IMR-90 (cell line): Measurements from ENCODE around the gene COMMD1. TPM values are rescaled to one million over a fixed set of nuclear protein-coding genes. Genes with fewer than 3 reads are reported as not detected.

Source experiments
- ATAC-seq: fragments of 200-7000 bp; cut with Tn5 transposase; 2 replicates; pipeline ENCODE4 v1.9.1; 2020; ENCODE audit warnings: low read depth, mild to moderate bottlenecking, moderate library complexity
- BruUV-seq: library from RNA; stranded (reverse); fragments of 400-500 nt; replicated peaks from 2 replicates; lab custom pipeline; 2021; lab: Mats Ljungman, UMichigan
- CTCF ChIA-PET: fragments of 300-600 bp; formaldehyde crosslinking; extraction: SDS; loops from one replicate; lab custom pipeline; 2021; ENCODE audit warnings: antibody characterized with exemption; lab: Yijun Ruan, JAX
- POLR2A ChIA-PET: fragments of 300-600 bp; sonication (Branson Sonifier 250); formaldehyde crosslinking; loops from one replicate; lab custom pipeline; 2022; ENCODE audit warnings: antibody characterized with exemption; ENCODE audit not compliant: unreplicated experiment; lab: Charles Lee
- DNase-seq: peaks from one replicate; pipeline ENCODE4 v3.0.0; 2013
- H2AFZ ChIP-seq: replicated peaks from 2 replicates; pipeline ENCODE3; 2013; ENCODE audit warnings: low read length, mild to moderate bottlenecking; ENCODE audit not compliant: poor library complexity
- H2AK5ac ChIP-seq: 2 replicates; pipeline ENCODE4 v1.6.1; 2013; ENCODE audit warnings: low read depth, low read length, inconsistent platforms
- H2AK9ac ChIP-seq: replicated peaks from 2 replicates; pipeline ENCODE3; 2013; ENCODE audit warnings: mild to moderate bottlenecking, low read depth, low read length, moderate library complexity; ENCODE audit not compliant: poor library complexity
- H2BK120ac ChIP-seq: 2 replicates; pipeline ENCODE4 v1.6.1; 2013; ENCODE audit warnings: low read depth, low read length, inconsistent platforms
- H2BK15ac ChIP-seq: 3 replicates; pipeline ENCODE4 v1.6.1; 2013; ENCODE audit warnings: low read depth, low read length, inconsistent platforms
- H2BK20ac ChIP-seq: 2 replicates; pipeline ENCODE4 v1.6.1; 2013; ENCODE audit warnings: low read depth, mild to moderate bottlenecking, inconsistent platforms, low read length, moderate library complexity
- H2BK5ac ChIP-seq: 2 replicates; pipeline ENCODE4 v1.6.1; 2013; ENCODE audit warnings: mild to moderate bottlenecking, low read depth, low read length, inconsistent platforms; ENCODE audit not compliant: poor library complexity, severe bottlenecking
- H3K14ac ChIP-seq: replicated peaks from 2 replicates; pipeline ENCODE4 v1.6.1; 2013; ENCODE audit warnings: low read depth, low read length, inconsistent platforms
- H3K18ac ChIP-seq: 2 replicates; pipeline ENCODE4 v1.6.1; 2013; ENCODE audit warnings: low read depth, low read length, control low read depth
- H3K23ac ChIP-seq: 2 replicates; pipeline ENCODE4 v1.6.1; 2013; ENCODE audit warnings: low read depth, low read length, inconsistent platforms
- H3K27ac ChIP-seq: 2 replicates; pipeline ENCODE4 v1.5.1; 2013; ENCODE audit warnings: mild to moderate bottlenecking, control low read depth, low read length; ENCODE audit not compliant: insufficient read depth
- H3K27me3 ChIP-seq: 2 replicates; pipeline ENCODE4 v1.6.1; 2013; ENCODE audit warnings: low read length; ENCODE audit not compliant: control insufficient read depth, insufficient read depth
- H3K36me3 ChIP-seq: 2 replicates; pipeline ENCODE4 v1.6.1; 2013; ENCODE audit warnings: low read length, mixed read lengths; ENCODE audit not compliant: control insufficient read depth, insufficient read depth
- H3K4ac ChIP-seq: 2 replicates; pipeline ENCODE4 v1.6.1; 2013; ENCODE audit warnings: low read depth, low read length, inconsistent platforms
- H3K4me1 ChIP-seq: 2 replicates; pipeline ENCODE4 v1.6.1; 2013; ENCODE audit warnings: low read length, mixed read lengths; ENCODE audit not compliant: control insufficient read depth, insufficient read depth
- H3K4me2 ChIP-seq: 2 replicates; pipeline ENCODE4 v1.6.1; 2013; ENCODE audit warnings: low read depth, mild to moderate bottlenecking, control low read depth, low read length, moderate library complexity
- H3K4me3 ChIP-seq: 2 replicates; pipeline ENCODE4 v1.5.1; 2013; ENCODE audit warnings: low read depth, mild to moderate bottlenecking, control low read depth, low read length, moderate library complexity; ENCODE audit not compliant: insufficient read depth
- H3K56ac ChIP-seq: 2 replicates; pipeline ENCODE4 v1.6.1; 2013; ENCODE audit warnings: low read length, inconsistent platforms; ENCODE audit not compliant: insufficient read depth; ENCODE audit errors: extremely low read depth
- H3K79me1 ChIP-seq, 2 experiments: 2 replicates each; pipeline ENCODE4 v1.6.1; 2013; ENCODE audit warnings: low read length in 2 of 2, inconsistent platforms in 1 of 2, low read depth in 1 of 2
- H3K9ac ChIP-seq: 2 replicates; pipeline ENCODE4 v1.6.1; 2013; ENCODE audit warnings: low read depth, low read length, control low read depth
- H3K9me1 ChIP-seq: 2 replicates; pipeline ENCODE4 v1.6.1; 2013; ENCODE audit warnings: low read length, inconsistent platforms; ENCODE audit not compliant: insufficient read depth
- H3K9me3 ChIP-seq: 2 replicates; pipeline ENCODE4 v1.6.1; 2013; ENCODE audit warnings: low read length; ENCODE audit not compliant: control insufficient read depth, insufficient read depth
- H4K20me1 ChIP-seq: 2 replicates; pipeline ENCODE4 v1.6.1; 2013; ENCODE audit warnings: low read length, inconsistent platforms; ENCODE audit not compliant: insufficient read depth
- H4K5ac ChIP-seq: 2 replicates; pipeline ENCODE4 v1.6.1; 2013; ENCODE audit warnings: mild to moderate bottlenecking, low read depth, low read length, control low read depth
- H4K8ac ChIP-seq, 2 experiments: 2 replicates each; pipeline ENCODE4 v1.6.1; 2013; ENCODE audit warnings: low read depth in 2 of 2, low read length in 2 of 2, control low read depth in 1 of 2, inconsistent platforms in 1 of 2
- H4K91ac ChIP-seq: 2 replicates; pipeline ENCODE4 v1.6.1; 2013; ENCODE audit warnings: low read depth, low read length, inconsistent platforms; ENCODE audit not compliant: insufficient read depth
- CEBPB ChIP-seq: IDR thresholded peaks from 2 replicates; pipeline ENCODE4 v1.6.1; 2012; ENCODE audit warnings: low read depth, low read length, improper control_type of control experiment
- CHD1 ChIP-seq: IDR thresholded peaks from 2 replicates; pipeline ENCODE4 v1.6.1; 2012; ENCODE audit warnings: low read depth, low read length, improper control_type of control experiment
- FOS ChIP-seq: fragments of 150-350 bp; IDR thresholded peaks from 2 replicates; pipeline ENCODE4 v1.6.1; 2016; ENCODE audit warnings: low read depth, low read length
- MAFK ChIP-seq: IDR thresholded peaks from 2 replicates; pipeline ENCODE4 v1.6.1; 2012; ENCODE audit warnings: low read depth, low read length, improper control_type of control experiment
- MXI1 ChIP-seq: IDR thresholded peaks from 2 replicates; pipeline ENCODE4 v1.6.1; 2012; ENCODE audit warnings: low read depth, mild to moderate bottlenecking, low read length, moderate library complexity, borderline replicate concordance
- NFE2L2 ChIP-seq: fragments of 150-350 bp; IDR thresholded peaks from 2 replicates; pipeline ENCODE4 v1.6.1; 2016; ENCODE audit warnings: low read depth, mild to moderate bottlenecking, low read length
- POLR2A ChIP-seq: IDR thresholded peaks from 2 replicates; pipeline ENCODE4 v1.6.1; 2012; ENCODE audit warnings: mild to moderate bottlenecking, low read depth, low read length
- RCOR1 ChIP-seq: IDR thresholded peaks from 2 replicates; pipeline ENCODE4 v1.6.1; 2012; ENCODE audit warnings: mild to moderate bottlenecking, low read length, improper control_type of control experiment; ENCODE audit not compliant: insufficient replicate concordance
- WGBS, 2 experiments: methylation state at CpG; one replicate each; pipeline versions ENCODE4 v1.1.5 to v1.1.7; 2013; ENCODE audit warnings: missing lambda C conversion rate in 2 of 2; ENCODE audit not compliant: insufficient read length in 1 of 2; ENCODE audit errors: extremely low coverage in 2 of 2; 5-methylcytosine and 5-hydroxymethylcytosine counted together
- dilution Hi-C: fragments of 300-500 bp; cut with HindIII; formaldehyde crosslinking; loops from one replicate; pipeline ENCODE4 v1.14.3; 2018; ENCODE audit warnings: low sequenced_read_pairs; ENCODE audit not compliant: unreplicated experiment
- in situ Hi-C: fragments of 300-500 bp; cut with MboI; formaldehyde crosslinking; loops from 3 replicates; pipeline ENCODE4 v1.14.3; 2019; ENCODE audit warnings: low sequenced_read_pairs, inconsistent platforms, mixed read lengths
- intact Hi-C: fragments of 100-400 bp; cut with micrococcal nuclease; formaldehyde crosslinking; loops from 2 replicates; pipeline ENCODE4 v1.10.0; 2022
- polyA plus RNA-seq, 3 experiments: library from polyadenylated mRNA; depleted of rRNA; stranded (reverse); fragments of >200 nt; gene quantifications; 2 replicates each; pipeline ENCODE4 v1.2.3, GENCODE V29; 2012; ENCODE audit warnings: low replicate concordance in 1 of 3
- total RNA-seq: library from RNA; depleted of rRNA; stranded (reverse); fragments of >200 nt; gene quantifications from 2 replicates; pipeline ENCODE4 v1.2.3, GENCODE V29; 2012

Gene COMMD1
- total and polyA plus RNA-seq, 2 of the 4 experiments (the other 2 are of a cell fraction), result 42.8 to 60.4 TPM

DNA sequence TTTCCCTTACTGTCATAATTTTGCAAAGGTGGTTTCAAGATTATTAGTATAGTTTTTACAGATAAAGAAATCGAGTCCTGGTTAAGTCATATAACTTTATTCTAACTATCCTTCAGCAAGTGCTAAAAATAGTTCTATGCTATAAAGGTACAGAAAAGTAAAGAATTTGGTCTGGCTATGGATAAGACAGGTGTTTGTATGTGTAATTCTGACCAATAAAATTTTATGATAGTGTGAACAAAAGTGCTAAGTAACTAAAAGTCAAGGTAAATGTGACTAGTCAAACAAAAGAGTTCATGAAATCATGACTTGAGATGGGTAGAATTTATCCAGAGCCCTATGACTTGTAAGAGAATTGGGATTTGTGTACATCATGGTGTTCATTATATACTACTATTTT is 140.7 kb downstream of the COMMD1 start:
- dilution Hi-C loops, result no loop called here
- intact Hi-C loops, result no loop called here
- no peak overlapping the region for H2AFZ ChIP-seq
- no peak overlapping the region for H3K9ac ChIP-seq
- H2BK20ac ChIP-seq, result no peak overlapping the region
- H2AK5ac ChIP-seq, result no peak overlapping the region
- H3K23ac ChIP-seq, result no peak overlapping the region
- no peaks in the 10 kb centered on the region for H3K79me1 ChIP-seq
- no peak overlapping the region for H4K91ac ChIP-seq
- no peak for ATAC-seq
- H3K27me3 ChIP-seq, result no peaks in the 10 kb centered on the region
- TF ChIP-seq NFE2L2 (no peak), POLR2A (no peak), CEBPB (no peak), RCOR1 (no peak), FOS (no peak), MAFK (no peak), MXI1 (no peak), CHD1 (no peak)
- H3K9me3 ChIP-seq, result peaks cover 2% of the 10 kb centered on the region; the same call in 1 of the 2 replicates
- H3K56ac ChIP-seq, result no peak overlapping the region
- H3K4me2 ChIP-seq, result no peak overlapping the region
- no peak overlapping the region for H3K4me3 ChIP-seq
- H4K8ac ChIP-seq, result no peak overlapping the region
- H3K14ac ChIP-seq, result no peak overlapping the region
- no peak overlapping the region for H4K5ac ChIP-seq
- H2BK5ac ChIP-seq, result no peak overlapping the region
- BruUV-seq, result no TSS peak
- no peak overlapping the region for H3K4ac ChIP-seq
- no peak overlapping the region for H2AK9ac ChIP-seq
- no peak overlapping the region for H2BK15ac ChIP-seq
- no CpG with 5 or more reads among the region's 1 CpG for WGBS, 2 experiments
- H2BK120ac ChIP-seq, result no peak overlapping the region
- in situ Hi-C loops, result no loop called here
- no peak overlapping the region for H3K18ac ChIP-seq
- ChIA-PET POLR2A (no interaction called here), CTCF (no interaction called here)
- no peaks in the 10 kb centered on the region for H4K20me1 ChIP-seq
- no peaks in the 10 kb centered on the region for H3K9me1 ChIP-seq
- H3K4me1 ChIP-seq, result no peaks in the 10 kb centered on the region
- no peak for DNase-seq
- H3K36me3 ChIP-seq, result no peaks in the 10 kb centered on the region
- no peak overlapping the region for H3K27ac ChIP-seq
